ENCODE data around the gene LITAFD.
"Not testable (repeated sequence)": the region's sequence is repeated elsewhere in the genome, so short reads cannot be mapped to it uniquely, and the experiment has no call there.

Gene LITAFD

GRCh38 chr16:8894736-8895334, 12.7 kb downstream of the LITAFD start:
- no peak for DNase-seq

GRCh38 chr16:8898660-8899318, 16.6 kb downstream of the LITAFD start:
- no peak for DNase-seq

GRCh38 chr16:8899709-8900317, 17.7 kb downstream of the LITAFD start:
- DNase-seq: no peak

GRCh38 chr16:8900343-8900742, 18.2 kb downstream of the LITAFD start:
- no peak for DNase-seq

DNA sequence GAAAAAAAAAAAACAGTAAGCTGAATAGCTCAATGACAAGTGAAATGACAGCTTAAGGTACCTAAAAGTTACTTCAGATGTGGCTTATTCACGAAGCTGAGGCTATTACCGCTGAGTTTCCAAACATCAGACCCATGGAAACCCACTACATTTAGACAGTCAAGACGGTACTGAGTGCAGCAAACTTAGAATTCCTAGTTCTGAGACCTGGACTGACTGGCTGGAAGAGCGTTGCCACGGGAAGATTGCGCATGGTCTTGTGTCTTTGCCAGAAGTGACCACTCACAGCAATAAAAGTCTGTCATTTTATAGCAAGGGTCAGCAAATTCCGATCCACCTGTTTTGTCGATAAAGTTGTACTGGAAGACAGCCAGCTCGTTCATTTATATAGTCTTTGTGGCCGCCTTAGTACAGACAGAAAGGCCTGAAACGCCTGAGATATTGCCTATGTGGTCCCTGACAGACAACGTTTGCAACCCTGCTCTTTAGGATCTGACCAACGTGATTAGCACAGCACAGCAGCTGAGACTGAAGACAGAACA, 19.2 kb downstream of the LITAFD start:
- no peak for DNase-seq

- DNase-seq: no peak
These were observed 20.9 kb downstream of the LITAFD start for GRCh38 chr16:8903004-8903403.

DNA sequence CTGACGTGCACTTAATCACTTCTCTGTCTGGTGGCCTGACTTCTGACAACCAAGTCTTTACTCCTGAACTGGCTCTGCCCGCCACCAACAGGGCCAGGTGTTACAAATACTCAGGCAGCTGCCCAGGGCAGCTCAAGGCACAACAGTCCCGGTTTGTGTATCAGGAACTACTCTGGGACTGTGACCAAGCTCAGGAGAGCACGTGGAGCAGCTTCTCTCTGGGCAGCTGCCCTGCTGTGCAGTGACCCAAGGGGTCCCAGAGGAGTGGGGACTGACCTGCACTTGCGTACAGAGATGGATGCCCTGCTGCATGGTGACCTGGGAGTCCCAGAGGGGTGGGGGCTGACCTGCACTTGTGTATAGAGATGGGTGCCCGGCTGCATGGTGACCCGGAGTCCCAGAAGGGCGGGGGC, 21.9 kb downstream of the LITAFD start:
- DNase-seq: no peak

GRCh38 chr16:8905168-8905762, 23.1 kb downstream of the LITAFD start:
- DNase-seq: peak in 1 of 2 donors; percentile 9

GRCh38 chr16:8905795-8906591, 23.8 kb downstream of the LITAFD start:
- no peak for DNase-seq

DNA sequence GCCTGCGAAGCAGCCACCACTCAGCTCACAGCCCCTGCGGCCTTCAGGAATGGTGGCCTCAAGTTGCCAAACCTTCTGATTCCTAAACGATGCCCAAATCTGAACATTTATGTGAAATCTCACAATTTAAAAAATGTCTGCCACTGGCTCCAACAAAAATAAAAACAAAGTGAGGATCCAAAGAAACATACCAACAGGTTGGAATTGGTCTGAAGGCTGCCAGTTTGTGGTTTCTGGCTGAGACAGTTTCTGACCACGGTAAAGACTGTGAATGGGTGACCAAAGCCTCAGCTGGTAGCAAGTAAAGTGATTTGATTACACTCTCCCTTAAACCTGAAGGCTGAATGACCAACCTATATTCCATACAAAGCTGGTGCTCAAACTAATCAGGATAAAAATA, 24.9 kb downstream of the LITAFD start:
- DNase-seq: no peak

- DNase-seq: no peak
These were observed 26.8 kb downstream of the LITAFD start for GRCh38 chr16:8908810-8909468.

DNA sequence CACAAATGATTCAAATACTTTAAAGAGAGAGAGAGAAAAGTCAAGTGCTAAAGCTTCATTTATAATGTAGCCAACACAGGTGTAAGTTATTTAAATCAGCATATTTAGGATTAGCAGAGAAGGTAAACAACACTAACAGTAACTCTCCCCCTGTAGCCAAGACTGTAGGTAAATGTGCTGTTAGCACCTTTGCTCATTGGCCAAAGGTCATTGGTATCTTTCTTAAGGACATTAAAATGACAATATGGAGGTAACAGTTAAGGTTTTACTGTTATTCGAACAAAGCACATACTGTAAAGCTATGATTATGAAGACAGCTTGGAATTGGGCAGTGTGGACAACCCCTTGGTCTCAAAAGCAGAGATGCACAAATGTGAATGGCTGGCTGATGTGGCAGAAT, 28.7 kb downstream of the LITAFD start:
- no peak for DNase-seq

DNA sequence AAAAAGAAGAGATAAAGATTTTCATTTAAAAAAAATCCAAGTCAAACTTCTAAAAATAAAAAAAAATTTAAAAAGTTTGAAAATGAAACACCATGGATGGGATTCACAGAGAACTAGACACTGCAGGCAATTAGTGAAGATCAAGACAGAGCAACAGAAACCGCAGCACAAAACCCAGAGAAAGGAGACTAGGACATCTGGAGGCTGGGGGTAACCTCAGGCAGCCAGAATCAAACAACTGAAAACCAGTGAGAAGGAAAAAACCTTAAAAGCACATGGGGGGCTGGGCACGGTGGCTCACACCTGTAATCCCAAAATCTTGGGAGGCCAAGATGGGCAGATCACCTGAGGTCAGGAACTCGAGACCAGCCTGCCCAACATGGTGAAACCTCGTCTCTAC, 30.6 kb downstream of the LITAFD start:
- no peak for DNase-seq

- DNase-seq: no peak
These were observed 31.9 kb downstream of the LITAFD start for GRCh38 chr16:8914098-8914497.

- no peak for DNase-seq
These were observed 33.7 kb downstream of the LITAFD start for GRCh38 chr16:8915722-8916301.

DNA sequence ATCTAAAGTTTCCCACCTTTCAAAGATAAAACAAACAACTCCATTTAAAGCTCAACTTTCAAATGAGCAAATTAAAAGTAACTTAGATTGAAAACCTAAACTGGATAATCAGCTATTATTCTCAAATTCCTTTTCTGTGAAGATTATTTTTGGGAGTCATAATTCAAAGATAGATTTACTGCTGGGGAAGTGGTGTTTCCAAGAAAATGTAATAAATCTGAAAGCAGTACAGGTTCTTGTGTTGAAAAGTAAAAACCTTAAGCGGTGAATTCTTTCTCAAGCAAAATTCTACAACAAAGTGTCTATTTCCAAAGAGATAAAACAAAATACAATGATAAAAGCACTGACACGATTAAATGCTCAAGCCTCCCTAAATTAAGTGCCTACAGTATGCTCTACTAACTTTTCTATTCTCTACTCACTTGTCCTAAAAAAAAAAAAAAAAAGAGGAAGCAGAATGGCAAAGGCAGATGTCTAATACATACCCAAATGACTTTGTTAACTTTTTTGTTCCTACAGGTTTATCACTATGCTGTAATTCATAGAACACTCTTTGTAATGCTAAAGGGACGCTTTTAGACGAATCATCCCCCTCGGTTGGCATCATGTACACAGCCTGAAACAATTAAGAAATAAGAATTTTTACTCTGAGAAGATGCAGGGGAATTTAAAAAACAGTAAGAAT, 34.5 kb downstream of the LITAFD start:
- no peak for DNase-seq

DNA sequence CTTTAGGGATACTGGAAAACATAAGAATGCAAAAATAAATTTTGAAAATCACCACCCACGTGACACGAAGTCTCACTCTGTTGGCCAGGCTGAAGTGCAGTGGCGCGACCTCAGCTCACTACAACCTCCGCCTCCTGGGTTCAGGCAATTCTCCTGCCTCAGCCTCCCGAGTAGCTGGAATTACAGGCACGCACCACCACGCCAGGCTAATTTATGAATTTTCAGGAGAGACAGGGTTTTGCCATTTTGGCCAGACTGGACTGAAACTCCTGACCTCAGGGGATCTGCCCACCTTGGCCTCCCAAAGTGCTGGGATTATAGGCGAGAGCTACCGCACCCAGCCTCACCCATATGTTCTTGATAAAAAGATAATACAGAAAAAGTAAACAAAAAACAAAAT, 35.2 kb downstream of the LITAFD start:
- not testable (repeated sequence) for DNase-seq

DNA sequence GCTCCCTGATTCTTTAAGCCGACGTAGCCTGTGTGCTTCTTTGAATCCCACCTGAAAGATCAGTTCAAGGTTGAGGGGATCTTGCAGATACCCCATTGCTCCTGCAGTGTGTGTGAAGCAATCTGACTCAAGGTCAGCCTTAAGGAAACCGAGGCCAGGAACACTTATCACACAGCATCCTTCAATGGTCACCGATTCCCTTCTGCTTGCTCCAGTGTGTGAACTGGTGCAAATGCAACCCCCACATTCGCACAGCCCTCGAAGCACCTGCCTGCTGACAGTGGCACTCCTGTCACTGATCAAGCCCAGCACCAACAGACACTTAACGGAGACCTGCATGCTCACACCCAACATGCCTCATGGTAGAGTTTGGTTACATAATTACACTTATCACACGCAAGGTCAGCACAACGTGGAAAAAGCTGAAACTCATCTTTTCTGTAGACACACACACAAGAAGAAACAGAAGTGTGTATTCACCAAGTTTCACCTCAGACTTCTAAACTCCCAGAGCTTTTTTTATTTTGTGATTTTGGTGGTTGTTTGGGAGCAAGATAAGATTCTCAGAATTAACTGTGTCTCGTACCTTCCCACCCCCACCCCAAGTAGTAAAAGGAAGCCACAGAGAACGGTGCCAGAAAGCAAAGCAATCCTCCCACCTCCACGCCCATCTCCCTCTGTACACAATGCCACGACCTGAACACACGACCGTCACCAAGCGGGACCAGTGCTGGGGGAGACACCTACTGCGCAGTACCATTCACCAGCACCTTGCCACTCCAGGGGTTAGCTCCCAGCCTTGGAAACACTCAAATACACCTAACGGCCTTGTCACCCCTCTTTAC, 37.2 kb downstream of the LITAFD start:
- DNase-seq: no peak

GRCh38 chr16:8919934-8920462, 37.8 kb downstream of the LITAFD start:
- no peak for DNase-seq

All from bone marrow (tissue), 2 donors.